ENCODE measurements around the gene M1AP.

The M1AP gene

GRCh38 chr2:74526649-74527230 lies 121.4 kb downstream of the M1AP start:
- Histone ChIP-seq H3K18ac (ENCODE audit: low read depth in 1 of 2, low read length in 2 of 2) (no peak overlapping the region), H4K8ac (ENCODE audit: low read length) (no peak overlapping the region), H3K4me2 (ENCODE audit: low read length, poor library complexity, severe bottlenecking) (no peak overlapping the region), H2BK12ac (ENCODE audit: low read length in 2 of 2) (no peak overlapping the region), H2AFZ (ENCODE audit: low read depth, low read length) (no peak overlapping the region), H3K79me1 (replicated peaks; ENCODE audit: low read length, poor library complexity, severe bottlenecking) (peaks cover 27% of the 10 kb centered on the region), H3K23ac (ENCODE audit: low read length in 2 of 2) (no peak overlapping the region), H4K91ac (ENCODE audit: low read length) (no peak overlapping the region), H3K9me3 (ENCODE audit: control insufficient read depth, low read length) (no peaks in the 10 kb centered on the region), H2BK5ac (ENCODE audit: low read depth, low read length, poor library complexity, severe bottlenecking) (no peak overlapping the region), H3K4me3 (ENCODE audit: insufficient read depth in 1 of 2, low read depth in 1 of 2, low read length in 2 of 2) (no peak overlapping the region), H2AK5ac (ENCODE audit: low read length, severe bottlenecking) (no peak overlapping the region), H3K36me3 (ENCODE audit: control insufficient read depth in 1 of 2, insufficient read depth in 2 of 2, low read depth in 1 of 2, low read length in 2 of 2) (peaks cover 30 to 42% of the 10 kb centered on the region in 2 experiments), H2BK120ac (ENCODE audit: low read depth, low read length) (no peak overlapping the region), H3K4ac (ENCODE audit: low read depth in 1 of 2, low read length in 2 of 2) (no peak overlapping the region), H3K14ac (ENCODE audit: low read length in 2 of 2) (no peak overlapping the region), H3K9ac (ENCODE audit: low read length) (no peak overlapping the region), H2BK15ac (ENCODE audit: low read depth, poor library complexity, severe bottlenecking) (no peak overlapping the region), H3K4me1 (ENCODE audit: control insufficient read depth, insufficient read depth, low read depth, low read length) (peaks cover 17% of the 10 kb centered on the region), H3K27me3 (ENCODE audit: control insufficient read depth in 1 of 2, insufficient read depth in 1 of 2, low read length in 2 of 2) (peaks cover 11 to 15% of the 10 kb centered on the region in 2 experiments), H3K27ac (ENCODE audit: low read length, poor library complexity, severe bottlenecking) (no peak overlapping the region)
- whole genome bisulfite sequencing = 96% methylated on average over 9 of the region's 11 CpGs
- no peak for DNase-seq

DNA sequence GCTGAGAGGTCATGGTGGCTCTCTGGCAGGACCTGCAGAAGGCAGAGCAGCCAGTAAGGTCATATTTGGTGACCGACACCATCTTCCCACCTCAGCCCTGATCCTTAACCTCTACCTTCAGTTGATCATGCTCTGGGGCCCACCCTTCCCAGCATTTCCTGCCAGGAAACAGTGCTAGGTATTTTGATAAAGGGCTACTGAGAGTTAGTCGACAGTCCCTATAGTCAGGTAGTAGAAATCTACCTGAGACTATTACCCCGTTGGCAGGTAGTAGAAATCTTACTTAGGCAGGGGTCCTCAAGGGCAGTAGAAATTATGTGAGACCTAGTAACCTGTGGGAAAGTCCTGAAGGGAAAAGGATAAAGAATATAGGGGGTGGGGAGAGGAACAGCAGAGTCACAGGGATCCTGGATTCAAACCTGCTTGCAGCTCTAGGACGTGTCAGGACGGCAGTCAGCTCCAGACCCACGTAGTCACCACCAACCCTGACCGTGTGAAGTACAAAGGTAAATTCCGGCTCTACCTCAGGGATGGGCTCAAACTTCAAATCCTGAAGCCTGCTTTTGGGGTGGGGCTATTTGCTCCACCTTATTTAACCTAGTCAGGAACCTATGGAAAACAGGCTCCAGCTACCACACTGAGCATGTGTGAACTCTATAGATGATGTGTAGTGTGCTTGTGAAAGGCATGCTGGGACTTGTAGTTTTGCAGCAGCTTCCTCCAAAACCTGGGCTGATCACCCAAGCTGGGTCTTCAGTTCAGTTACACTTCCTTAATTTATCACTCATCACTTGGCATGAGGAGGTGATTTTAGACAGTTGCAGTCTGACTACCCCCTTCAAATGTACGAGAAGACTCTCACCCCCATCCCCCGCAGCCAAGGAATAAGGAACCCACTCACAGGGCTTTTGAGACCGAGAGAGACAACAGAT lies 122.1 kb downstream of the M1AP start, which contains the start of gene DQX1:
DQX1 (minus strand) TSS at position 515 of the 932 bp plus-strand sequence; CDS start at position 13, 502 bp downstream.
- H3K4me2 ChIP-seq (ENCODE audit: low read length, poor library complexity, severe bottlenecking) = no peak within 1 kb of the TSS
- no peak within 1 kb of the TSS for H3K9ac ChIP-seq (ENCODE audit: low read length)
- H3K27ac ChIP-seq (ENCODE audit: low read length, poor library complexity, severe bottlenecking) = no peak within 1 kb of the TSS
- no peak within 1 kb of the TSS for H2BK15ac ChIP-seq (ENCODE audit: low read depth, poor library complexity, severe bottlenecking)
- no peak within 1 kb of the TSS for H2BK12ac ChIP-seq (ENCODE audit: low read length in 2 of 2)
- 92% methylated on average over 8 of the region's 11 CpGs for WGBS
- H3K18ac ChIP-seq (ENCODE audit: low read depth in 1 of 2, low read length in 2 of 2) = no peak within 1 kb of the TSS
- no peak within 1 kb of the TSS for H3K4ac ChIP-seq (ENCODE audit: low read depth in 1 of 2, low read length in 2 of 2)
- no peak for DNase-seq
- no peaks in the 10 kb centered on the region for H3K9me3 ChIP-seq (ENCODE audit: control insufficient read depth, low read length)
- H2BK120ac ChIP-seq (ENCODE audit: low read depth, low read length) = no peak within 1 kb of the TSS
- no peak within 1 kb of the TSS for H2AFZ ChIP-seq (ENCODE audit: low read depth, low read length)
- H3K4me3 ChIP-seq (ENCODE audit: insufficient read depth in 1 of 2, low read depth in 1 of 2, low read length in 2 of 2) = no peak within 1 kb of the TSS
- H3K27me3 ChIP-seq (ENCODE audit: control insufficient read depth in 1 of 2, insufficient read depth in 1 of 2, low read length in 2 of 2) = peaks cover 14 to 23% of the 10 kb centered on the region in 2 experiments
- H3K79me1 ChIP-seq (replicated peaks; ENCODE audit: low read length, poor library complexity, severe bottlenecking) = peaks cover 22% of the 10 kb centered on the region
- no peak within 1 kb of the TSS for H4K91ac ChIP-seq (ENCODE audit: low read length)
- H3K36me3 ChIP-seq (ENCODE audit: control insufficient read depth in 1 of 2, insufficient read depth in 2 of 2, low read depth in 1 of 2, low read length in 2 of 2) = peaks cover 30 to 35% of the 10 kb centered on the region in 2 experiments
- H2AK5ac ChIP-seq (ENCODE audit: low read length, severe bottlenecking) = no peak within 1 kb of the TSS
- H4K8ac ChIP-seq (ENCODE audit: low read length) = no peak within 1 kb of the TSS
- peaks cover 17% of the 10 kb centered on the region for H3K4me1 ChIP-seq (ENCODE audit: control insufficient read depth, insufficient read depth, low read depth, low read length)
- no peak within 1 kb of the TSS for H3K14ac ChIP-seq (ENCODE audit: low read length in 2 of 2)
- no peak within 1 kb of the TSS for H3K23ac ChIP-seq (ENCODE audit: low read length in 2 of 2)
- H2BK5ac ChIP-seq (ENCODE audit: low read depth, low read length, poor library complexity, severe bottlenecking) = no peak within 1 kb of the TSS

- Histone ChIP-seq H3K27me3 (ENCODE audit: control insufficient read depth in 1 of 2, insufficient read depth in 1 of 2, low read length in 2 of 2) (peaks cover 20 to 31% of the 10 kb centered on the region in 2 experiments), H3K4me3 (ENCODE audit: insufficient read depth in 1 of 2, low read depth in 1 of 2, low read length in 2 of 2) (no peak overlapping the region), H2AFZ (ENCODE audit: low read depth, low read length) (no peak overlapping the region), H3K14ac (ENCODE audit: low read length in 2 of 2) (no peak overlapping the region), H4K91ac (ENCODE audit: low read length) (no peak overlapping the region), H3K79me1 (replicated peaks; ENCODE audit: low read length, poor library complexity, severe bottlenecking) (peaks cover 18% of the 10 kb centered on the region), H3K4me2 (ENCODE audit: low read length, poor library complexity, severe bottlenecking) (no peak overlapping the region), H3K9ac (ENCODE audit: low read length) (no peak overlapping the region), H3K9me3 (ENCODE audit: control insufficient read depth, low read length) (no peaks in the 10 kb centered on the region), H3K4me1 (ENCODE audit: control insufficient read depth, insufficient read depth, low read depth, low read length) (peaks cover 11% of the 10 kb centered on the region), H2BK120ac (ENCODE audit: low read depth, low read length) (no peak overlapping the region), H2AK5ac (ENCODE audit: low read length, severe bottlenecking) (no peak overlapping the region), H3K23ac (ENCODE audit: low read length in 2 of 2) (no peak overlapping the region), H2BK15ac (ENCODE audit: low read depth, poor library complexity, severe bottlenecking) (no peak overlapping the region), H3K4ac (ENCODE audit: low read depth in 1 of 2, low read length in 2 of 2) (no peak overlapping the region), H3K18ac (ENCODE audit: low read depth in 1 of 2, low read length in 2 of 2) (no peak overlapping the region), H3K36me3 (ENCODE audit: control insufficient read depth in 1 of 2, insufficient read depth in 2 of 2, low read depth in 1 of 2, low read length in 2 of 2) (peaks cover 30 to 35% of the 10 kb centered on the region in 2 experiments), H3K27ac (ENCODE audit: low read length, poor library complexity, severe bottlenecking) (no peak overlapping the region), H2BK12ac (ENCODE audit: low read length in 2 of 2) (no peak overlapping the region), H4K8ac (ENCODE audit: low read length) (no peak overlapping the region), H2BK5ac (ENCODE audit: low read depth, low read length, poor library complexity, severe bottlenecking) (no peak overlapping the region)
- 95% methylated on average over 9 of the region's 10 CpGs for WGBS
- DNase-seq = no peak
These were observed 123.0 kb downstream of the M1AP start for GRCh38 chr2:74524955-74525716.
